CD14-positive monocyte (primary cell): ENCODE measurements around the gene MDP1. TPM values are rescaled to one million over a fixed set of nuclear protein-coding genes. Genes with fewer than 3 reads are reported as not detected.

ENCODE experiments used
- DNase-seq, 3 donors: peaks; one replicate each; pipeline ENCODE4 v3.0.0-alpha.2; 2011 to 2022
- H2AFZ ChIP-seq: 2 replicates; pipeline ENCODE4 v1.6.0; 2012; ENCODE audit warnings: mild to moderate bottlenecking, low read depth, low read length, inconsistent platforms; ENCODE audit not compliant: insufficient read depth, poor library complexity, severe bottlenecking
- H3K27ac ChIP-seq, 2 donors: 1 replicate in 1 of 2; 2 replicates in 1 of 2; pipeline ENCODE4 v1.5.1; 2012 to 2013; ENCODE audit warnings: low read length in 2 of 2, control low read depth in 1 of 2, inconsistent platforms in 1 of 2, low read depth in 1 of 2, mild to moderate bottlenecking in 1 of 2
- H3K27me3 ChIP-seq, 2 donors: one replicate each; pipeline versions ENCODE4 v1.6.0 to v1.6.1; 2011 to 2013; ENCODE audit warnings: low read length in 2 of 2; ENCODE audit not compliant: control insufficient read depth in 2 of 2, insufficient read depth in 2 of 2
- H3K36me3 ChIP-seq, 2 donors: replicated peaks in 1 of 2; 1 replicate in 1 of 2; 2 replicates in 1 of 2; pipeline versions ENCODE4 v1.5.1 to v1.6.1; 2012 to 2013; ENCODE audit warnings: low read length in 2 of 2, control low read depth in 1 of 2, inconsistent platforms in 1 of 2, mild to moderate bottlenecking in 1 of 2; ENCODE audit not compliant: insufficient read depth in 2 of 2, control insufficient read depth in 1 of 2
- H3K4me1 ChIP-seq, 2 donors: 1 replicate in 1 of 2; 2 replicates in 1 of 2; pipeline versions ENCODE4 v1.5.1 to v1.6.1; 2012 to 2013; ENCODE audit warnings: low read length in 2 of 2, control low read depth in 1 of 2, inconsistent platforms in 1 of 2, mild to moderate bottlenecking in 1 of 2, moderate library complexity in 1 of 2; ENCODE audit not compliant: insufficient read depth in 2 of 2, control insufficient read depth in 1 of 2
- H3K4me2 ChIP-seq: replicated peaks from 2 replicates; pipeline ENCODE3; 2012; ENCODE audit warnings: low read length, moderate library complexity, mild to moderate bottlenecking; ENCODE audit not compliant: poor library complexity, severe bottlenecking; ENCODE audit errors: extremely low read depth
- H3K4me3 ChIP-seq, 3 experiments: fragments of 200-600 bp in 1 of 3; sonication (generic) in 1 of 3; replicated peaks in 1 of 3; 1 replicate in 2 of 3; 2 replicates in 1 of 3; pipeline ENCODE4 v1.5.1; 2011 to 2013; ENCODE audit warnings: low read length in 3 of 3, mild to moderate bottlenecking in 3 of 3, control low read depth in 2 of 3, low read depth in 2 of 3, inconsistent platforms in 1 of 3, moderate library complexity in 1 of 3
- H3K79me2 ChIP-seq: 2 replicates; pipeline ENCODE4 v1.6.0; 2012; ENCODE audit warnings: mild to moderate bottlenecking, control low read depth, inconsistent platforms, low read length, moderate library complexity; ENCODE audit not compliant: insufficient read depth
- H3K9ac ChIP-seq: 2 replicates; pipeline ENCODE4 v1.6.0; 2017; ENCODE audit warnings: low read length, mild to moderate bottlenecking; ENCODE audit not compliant: insufficient read depth, poor library complexity, severe bottlenecking
- H3K9me3 ChIP-seq, 2 donors: replicated peaks in 1 of 2; 1 replicate in 1 of 2; 2 replicates in 1 of 2; pipeline versions ENCODE4 v1.5.1 to v1.6.1; 2012 to 2013; ENCODE audit warnings: low read length in 2 of 2, control low read depth in 1 of 2; ENCODE audit not compliant: control insufficient read depth in 1 of 2, insufficient read depth in 1 of 2
- H4K20me1 ChIP-seq: 2 replicates; pipeline ENCODE4 v1.6.0; 2012; ENCODE audit warnings: mild to moderate bottlenecking, low read length, control low read depth, moderate library complexity; ENCODE audit not compliant: insufficient read depth
- H3K27ac Mint-ChIP-seq, 7 donors: one replicate each; pipeline ENCODE4 v1.8.0; 2020; ENCODE audit warnings: mild to moderate bottlenecking in 7 of 7, mixed read lengths in 7 of 7, moderate library complexity in 6 of 7, inconsistent platforms in 2 of 7
- H3K27me3 Mint-ChIP-seq, 3 donors: one replicate each; pipeline ENCODE4 v1.8.0; 2021 to 2022; ENCODE audit warnings: low read depth in 3 of 3, mild to moderate bottlenecking in 3 of 3, mixed read lengths in 3 of 3, moderate library complexity in 3 of 3, inconsistent platforms in 1 of 3
- H3K36me3 Mint-ChIP-seq, 2 donors: one replicate each; pipeline ENCODE4 v1.8.0; 2020; ENCODE audit warnings: mixed read lengths in 2 of 2, inconsistent platforms in 1 of 2, mild to moderate bottlenecking in 1 of 2
- H3K4me1 Mint-ChIP-seq: one replicate; pipeline ENCODE4 v1.8.0; 2020; ENCODE audit warnings: mild to moderate bottlenecking, mixed read lengths
- H3K4me3 Mint-ChIP-seq, 2 donors: one replicate each; pipeline ENCODE4 v1.8.0; 2020; ENCODE audit warnings: mild to moderate bottlenecking in 2 of 2, mixed read lengths in 2 of 2, moderate library complexity in 1 of 2
- H3K9me3 Mint-ChIP-seq, 7 donors: one replicate each; pipeline ENCODE4 v1.8.0; 2020 to 2022; ENCODE audit warnings: mixed read lengths in 7 of 7, mild to moderate bottlenecking in 6 of 7, moderate library complexity in 6 of 7, inconsistent platforms in 2 of 7
- CTCF ChIP-seq: fragments of 200-600 bp; IDR thresholded peaks from one replicate; pipeline ENCODE4 v1.8.0; 2022; ENCODE audit warnings: antibody characterized with exemption, mild to moderate bottlenecking
- WGBS: methylation state at CpG from one replicate; pipeline ENCODE4 v1.1.5; 2013; ENCODE audit warnings: missing lambda C conversion rate; ENCODE audit not compliant: insufficient coverage; 5-methylcytosine and 5-hydroxymethylcytosine counted together
- intact Hi-C, 2 donors: fragments of 100-400 bp; cut with micrococcal nuclease; formaldehyde crosslinking; loops; one replicate each; pipeline versions ENCODE4 v1.15.0 to v1.15.1; 2023
- polyA plus RNA-seq, 3 donors: library from polyadenylated mRNA; depleted of rRNA in 1 of 3; unstranded in 2 of 3; stranded (reverse) in 1 of 3; fragments of 300-500 nt in 2 of 3; fragments of >200 nt in 1 of 3; fragmentation: Illumina TruSeq in 2 of 3; gene quantifications; 1 replicate in 2 of 3; 2 replicates in 1 of 3; pipeline ENCODE4 v1.2.3, GENCODE V29; 2012 to 2021

MDP1 gene
- polyA plus RNA-seq, 3 donors, result 17.5 to 49.6 (median 37.5) TPM

GRCh38 chr14:24194186-24194872 lies 21.5 kb downstream of the MDP1 start:
- no peaks in the 10 kb centered on the region for H3K27me3 Mint-ChIP-seq
- Histone ChIP-seq H3K79me2 (peaks cover 63% of the 10 kb centered on the region), H3K4me3 (peak overlapping the region; percentile 79 to 87 (median 86)), H3K36me3 (peaks cover 21 to 32% of the 10 kb centered on the region in 2 donors), H3K4me1 (peaks cover 24 to 35% of the 10 kb centered on the region in 2 donors), H2AFZ (peak overlapping the region; percentile 92), H3K27me3 (no peaks in the 10 kb centered on the region), H4K20me1 (no peaks in the 10 kb centered on the region), H3K9me3 (no peaks in the 10 kb centered on the region), H3K4me2 (peak overlapping the region; percentile 74), H3K9ac (peak overlapping the region; percentile 97), H3K27ac (peak overlapping the region in 1 of 2 donors; percentile 94)
- DNase-seq, result no peak
- H3K27ac Mint-ChIP-seq, result peak overlapping the region; percentile 89 to 97 (median 94)
- H3K9me3 Mint-ChIP-seq, result peaks cover 0 to 3% (median 1%) of the 10 kb centered on the region in 7 donors
- H3K4me1 Mint-ChIP-seq, result peaks cover 44% of the 10 kb centered on the region
- intact Hi-C loops, result no loop called here
- 96% methylated on average over 5 of the region's 7 CpGs for WGBS
- TF ChIP-seq CTCF, result no peak
- peak overlapping the region; percentile 95 to 97 for H3K4me3 Mint-ChIP-seq
- H3K36me3 Mint-ChIP-seq, result peaks cover 37 to 46% of the 10 kb centered on the region in 2 donors

- Mint-ChIP-seq H3K4me1 (peaks cover 46% of the 10 kb centered on the region), H3K4me3 (no peak overlapping the region)
Measured at GRCh38 chr14:24192933-24193332, 22.9 kb downstream of the MDP1 start.

More at GRCh38 chr14:24192933-24193332, 22.9 kb downstream of the MDP1 start:
- Histone ChIP-seq H3K36me3 (peaks cover 21 to 32% of the 10 kb centered on the region in 2 donors), H3K4me3 (no peak overlapping the region), H3K9ac (no peak overlapping the region), H3K27ac (no peak overlapping the region), H3K79me2 (peaks cover 56% of the 10 kb centered on the region), H3K4me1 (peaks cover 37 to 47% of the 10 kb centered on the region in 2 donors), H3K9me3 (no peaks in the 10 kb centered on the region), H2AFZ (no peak overlapping the region), H3K27me3 (no peaks in the 10 kb centered on the region), H3K4me2 (no peak overlapping the region), H4K20me1 (no peaks in the 10 kb centered on the region)
- H3K9me3 Mint-ChIP-seq, result no peaks in the 10 kb centered on the region
- no peaks in the 10 kb centered on the region for H3K27me3 Mint-ChIP-seq
- intact Hi-C loops, result no loop called here
- WGBS, result 98% methylated on average over 9 of the region's 15 CpGs
- DNase-seq, result no peak
- H3K27ac Mint-ChIP-seq, result peak overlapping the region in 1 of 7 donors; percentile 26
- H3K36me3 Mint-ChIP-seq, result peaks cover 29 to 34% of the 10 kb centered on the region in 2 donors
- no peak for TF ChIP-seq CTCF
